Femur (tissue), 1 donor: ENCODE results near the gene PFKFB3.
"Not testable (repeated sequence)": the region's sequence is repeated elsewhere in the genome, so short reads cannot be mapped to it uniquely, and the experiment has no call there.

Experiments used
- DNase-seq: peaks from one replicate; pipeline ENCODE4 v3.0.0-alpha.2; 2017

Gene PFKFB3

GRCh38 chr10:6275022-6275997, 72.6 kb downstream of the PFKFB3 start:
- peak; percentile 82 for DNase-seq

GRCh38 chr10:6276356-6276755, 73.6 kb downstream of the PFKFB3 start:
- DNase-seq, result no peak

GRCh38 chr10:6278519-6279120, 75.9 kb downstream of the PFKFB3 start:
- no peak for DNase-seq

GRCh38 chr10:6279540-6280267, 77.0 kb downstream of the PFKFB3 start:
- DNase-seq, result no peak

- DNase-seq, result no peak
These were observed 77.6 kb downstream of the PFKFB3 start for GRCh38 chr10:6280291-6280690.

- no peak for DNase-seq
These were observed 79.8 kb downstream of the PFKFB3 start for GRCh38 chr10:6282454-6282958.

GRCh38 chr10:6283655-6284054, 80.9 kb downstream of the PFKFB3 start:
- no peak for DNase-seq

- not testable (repeated sequence) for DNase-seq
These were observed 87.9 kb downstream of the PFKFB3 start for GRCh38 chr10:6290621-6291020.

GRCh38 chr10:6292741-6293151, 90.0 kb downstream of the PFKFB3 start:
- DNase-seq, result no peak

- not testable (repeated sequence) for DNase-seq
These were observed 93.7 kb downstream of the PFKFB3 start for GRCh38 chr10:6296425-6296824.

GRCh38 chr10:6296828-6297251, 94.1 kb downstream of the PFKFB3 start:
- DNase-seq, result no peak

GRCh38 chr10:6297522-6297921, 94.8 kb downstream of the PFKFB3 start:
- DNase-seq, result no peak

GRCh38 chr10:6297951-6298381, 95.2 kb downstream of the PFKFB3 start:
- no peak for DNase-seq

- DNase-seq, result no peak
These were observed 95.7 kb downstream of the PFKFB3 start for GRCh38 chr10:6298428-6298827.

GRCh38 chr10:6299234-6299633, 96.5 kb downstream of the PFKFB3 start:
- no peak for DNase-seq

GRCh38 chr10:6299743-6300105, 97.0 kb downstream of the PFKFB3 start:
- DNase-seq, result no peak

- DNase-seq, result peak; percentile 59
These were observed 97.5 kb downstream of the PFKFB3 start for GRCh38 chr10:6300106-6300783.

GRCh38 chr10:6300784-6301460, 98.2 kb downstream of the PFKFB3 start:
- no peak for DNase-seq

GRCh38 chr10:6301488-6302075, 98.8 kb downstream of the PFKFB3 start:
- no peak for DNase-seq
